Heart left ventricle (tissue), 13 donors: ENCODE data around the gene CEP192.

Experiments
- POLR2A ChIP-seq, 2 donors: fragments of 450-650 bp; IDR thresholded peaks; one replicate each; pipeline ENCODE4 v1.6.1; 2017; ENCODE audit warnings: antibody characterized with exemption in 2 of 2, mild to moderate bottlenecking in 2 of 2, moderate library complexity in 2 of 2
- TF ChIP-seq, protein P1 (sequence below), 12 donors: fragments of 200-600 bp; sonication (generic) in 4 of 12; IDR thresholded peaks; one replicate each; pipeline versions ENCODE4 v1.5.0 to v1.8.0; 2018 to 2022; ENCODE audit warnings: antibody characterized with exemption in 12 of 12, mild to moderate bottlenecking in 5 of 12
- donor health status: ischemic (EF 13 %, LVEDD 7.1; RV severe dilation, severe dysfunction).
- donor health status: DM: no; HTN: yes; CAD: no.
- donor health status: DM: no; HTN: no; CAD: no.
- donor health status: ischemic (EF 25% LVEDD 6.9; RV normal size, moderate dysfunction).
- donor health status: ischemic (EF 25% LVEDD 5.7; RV mildly dilated, moderate dysfunction).
- donor health status: ischemic (EF 35%, LVEDD 5.7; RV mildly dilated, moderate dysfunction).
- donor health status: nonischemic (EF 11% LVEDD 7.7; RV severe dilation, severe dysfunction).
- donor health status: DM: yes; HTN: yes; CAD: no.
- donor health status: PGD.
- donor health status: ischemic (EF 29% LVEDD 5.4; RV normal size, mild dysfunction).
- donor health status: nonischemic (EF 23%, LVEDD 6.1; RV moderate dilation, normal function).

- no peak for TF ChIP-seq POLR2A (IDR thresholded peaks at IDR 0.05)
- TF ChIP-seq, protein P1, sequence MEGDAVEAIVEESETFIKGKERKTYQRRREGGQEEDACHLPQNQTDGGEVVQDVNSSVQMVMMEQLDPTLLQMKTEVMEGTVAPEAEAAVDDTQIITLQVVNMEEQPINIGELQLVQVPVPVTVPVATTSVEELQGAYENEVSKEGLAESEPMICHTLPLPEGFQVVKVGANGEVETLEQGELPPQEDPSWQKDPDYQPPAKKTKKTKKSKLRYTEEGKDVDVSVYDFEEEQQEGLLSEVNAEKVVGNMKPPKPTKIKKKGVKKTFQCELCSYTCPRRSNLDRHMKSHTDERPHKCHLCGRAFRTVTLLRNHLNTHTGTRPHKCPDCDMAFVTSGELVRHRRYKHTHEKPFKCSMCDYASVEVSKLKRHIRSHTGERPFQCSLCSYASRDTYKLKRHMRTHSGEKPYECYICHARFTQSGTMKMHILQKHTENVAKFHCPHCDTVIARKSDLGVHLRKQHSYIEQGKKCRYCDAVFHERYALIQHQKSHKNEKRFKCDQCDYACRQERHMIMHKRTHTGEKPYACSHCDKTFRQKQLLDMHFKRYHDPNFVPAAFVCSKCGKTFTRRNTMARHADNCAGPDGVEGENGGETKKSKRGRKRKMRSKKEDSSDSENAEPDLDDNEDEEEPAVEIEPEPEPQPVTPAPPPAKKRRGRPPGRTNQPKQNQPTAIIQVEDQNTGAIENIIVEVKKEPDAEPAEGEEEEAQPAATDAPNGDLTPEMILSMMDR (IDR thresholded peaks at IDR 0.05) = no peak
Observed at GRCh38 chr18:13110559-13110958, 119.4 kb downstream of the CEP192 start.
